Activated T-helper 9 cell treated with anti-CD3 and anti-CD28 coated beads, Interleukin-2, amount 50 U/mL, for 16 hours (primary cell): Measurements from ENCODE around the gene SYTL3.

Source experiments
- DNase-seq: peaks from one replicate; pipeline ENCODE4 v3.0.0-alpha.2; 2020; ENCODE audit warnings: low read depth

SYTL3 gene

DNA sequence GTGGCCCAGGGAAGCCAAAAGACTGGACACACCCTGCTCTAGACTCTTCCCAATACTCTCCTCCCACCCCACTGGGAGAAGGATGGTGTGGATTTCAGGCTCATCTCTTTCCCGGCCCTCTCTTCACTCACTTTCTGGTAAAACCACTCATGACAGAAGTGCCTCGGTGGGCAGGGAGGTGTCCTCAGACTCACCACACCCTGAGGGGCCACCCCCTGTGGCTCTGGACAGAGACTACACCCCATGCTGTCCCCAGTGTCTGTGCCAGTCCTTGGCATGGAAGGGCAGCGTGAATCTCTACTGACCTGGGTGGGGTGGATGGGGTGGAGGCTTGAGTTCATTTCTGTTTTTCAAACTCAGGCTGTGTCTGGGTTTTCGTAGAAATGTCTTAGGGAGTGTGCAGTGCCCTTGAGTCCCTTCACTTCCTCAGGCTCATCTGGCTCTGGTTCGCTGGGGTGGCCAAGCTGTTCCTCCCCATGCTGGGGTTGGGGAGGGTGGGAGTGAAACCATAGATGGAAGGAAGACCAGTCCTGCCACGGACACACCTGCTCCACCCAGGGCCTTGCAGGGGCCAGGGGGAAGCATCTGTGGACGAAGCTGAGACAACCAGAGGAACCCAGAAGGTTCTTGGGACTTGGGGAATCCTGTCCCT is 110.2 kb downstream of the SYTL3 start:
- DNase-seq, result no peak

GRCh38 chr6:158760618-158761250 is 110.9 kb downstream of the SYTL3 start:
- no peak for DNase-seq

- no peak for DNase-seq
These were observed 111.9 kb downstream of the SYTL3 start for GRCh38 chr6:158761746-158762145.

- DNase-seq, result no peak
These were observed 113.1 kb downstream of the SYTL3 start for GRCh38 chr6:158762787-158763433.

DNA sequence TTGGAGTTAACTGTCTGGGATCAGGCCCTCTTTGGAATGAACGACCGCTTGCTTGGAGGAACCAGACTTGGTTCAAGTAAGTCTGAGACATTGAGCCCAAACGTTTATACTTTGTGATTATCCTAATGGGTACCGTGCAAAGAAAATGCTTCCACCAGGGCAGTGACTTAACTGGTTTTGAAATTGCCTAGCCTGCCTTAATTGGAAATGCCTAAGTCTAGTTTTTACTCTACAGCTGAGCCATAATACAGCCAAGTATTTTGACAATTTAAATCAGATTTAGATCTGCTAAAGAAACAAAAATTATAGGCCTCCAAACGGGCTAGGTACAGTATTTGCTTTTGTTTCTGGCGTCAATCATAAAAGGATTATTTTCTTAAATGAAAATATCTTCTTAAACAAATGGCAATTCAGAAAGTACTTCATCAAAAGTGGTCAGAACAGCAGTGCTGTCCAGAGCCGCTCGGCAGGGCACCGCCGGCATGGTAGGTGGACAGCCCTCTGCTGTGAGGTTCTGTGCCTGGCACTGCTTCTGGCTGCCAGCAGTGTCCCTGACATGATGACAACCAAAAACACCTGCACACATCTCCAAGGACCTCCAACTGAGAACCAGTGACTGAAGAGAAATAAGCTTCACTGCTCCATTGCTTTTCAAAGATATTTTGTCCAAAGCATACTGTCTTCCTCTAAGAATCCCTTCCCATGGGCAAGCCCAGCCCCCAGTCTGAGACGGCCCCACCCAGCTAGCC is 113.8 kb downstream of the SYTL3 start:
- DNase-seq, result no peak

GRCh38 chr6:158764183-158764849 is 114.5 kb downstream of the SYTL3 start:
- no peak for DNase-seq

DNA sequence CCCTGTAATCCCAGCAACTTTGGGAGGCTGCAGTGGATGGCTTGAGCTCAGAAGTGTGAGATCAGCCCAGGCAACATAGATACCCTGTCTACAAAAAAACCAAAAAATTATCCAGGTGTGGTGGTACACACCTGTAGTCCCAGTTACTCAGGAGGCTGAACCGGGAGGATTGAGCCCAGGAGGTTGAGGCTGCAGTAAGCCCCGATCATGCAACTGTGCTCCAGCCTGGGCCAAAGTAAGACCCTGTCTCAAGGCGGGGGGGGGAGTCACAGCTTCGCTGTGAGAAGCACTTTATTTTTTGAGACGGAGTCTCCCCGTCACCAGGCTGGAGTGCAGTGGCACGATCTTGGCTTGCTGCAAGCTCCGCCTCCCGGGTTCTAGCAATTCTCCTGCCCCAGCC is 115.1 kb downstream of the SYTL3 start:
- no peak for DNase-seq

DNA sequence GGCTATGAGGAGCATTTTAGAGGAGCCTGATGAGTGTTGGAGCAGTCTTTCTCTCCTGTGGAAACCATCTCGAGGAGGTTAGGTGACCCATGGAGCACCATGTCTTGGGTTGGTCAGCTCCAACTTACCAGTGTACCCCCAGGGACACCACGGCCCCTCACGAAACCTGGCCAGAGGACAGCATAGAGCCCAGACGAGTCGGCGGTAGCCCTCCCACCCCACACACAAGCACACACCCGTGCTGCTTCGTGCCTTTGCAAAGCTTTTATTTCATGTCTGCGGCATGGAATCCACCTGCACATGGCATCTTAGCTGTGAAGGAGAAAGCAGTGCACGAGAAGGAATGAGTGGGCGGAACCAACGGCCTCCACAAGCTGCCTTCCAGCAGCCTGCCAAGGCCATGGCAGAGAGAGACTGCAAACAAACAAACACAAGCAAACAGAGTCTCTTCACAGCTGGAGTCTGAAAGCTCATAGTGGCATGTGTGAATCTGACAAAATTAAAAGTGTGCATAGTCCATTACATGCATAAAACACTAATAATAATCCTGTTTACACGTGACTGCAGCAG is 115.7 kb downstream of the SYTL3 start:
- no peak for DNase-seq

GRCh38 chr6:158766621-158767455 is 117.0 kb downstream of the SYTL3 start:
- DNase-seq, result no peak

DNA sequence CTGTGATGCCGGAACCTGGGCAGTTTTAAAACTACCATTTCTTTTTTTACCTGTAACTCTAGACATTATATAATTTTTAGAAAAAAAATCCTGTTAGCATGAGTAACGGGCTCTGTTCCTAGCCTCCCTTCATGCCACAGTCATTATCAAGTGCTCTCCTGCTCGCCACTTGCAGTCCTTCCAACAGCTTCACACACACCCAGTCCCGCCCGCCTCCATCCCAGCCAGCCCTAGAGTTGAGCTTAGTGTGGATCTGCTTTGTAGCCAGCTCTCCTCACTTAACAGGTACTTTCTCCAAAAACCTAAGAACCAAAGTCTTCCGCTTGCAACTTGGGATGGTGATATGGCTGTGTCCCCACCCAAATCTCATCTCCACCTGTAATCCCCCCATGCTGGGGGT is 117.9 kb downstream of the SYTL3 start:
- DNase-seq, result no peak

DNA sequence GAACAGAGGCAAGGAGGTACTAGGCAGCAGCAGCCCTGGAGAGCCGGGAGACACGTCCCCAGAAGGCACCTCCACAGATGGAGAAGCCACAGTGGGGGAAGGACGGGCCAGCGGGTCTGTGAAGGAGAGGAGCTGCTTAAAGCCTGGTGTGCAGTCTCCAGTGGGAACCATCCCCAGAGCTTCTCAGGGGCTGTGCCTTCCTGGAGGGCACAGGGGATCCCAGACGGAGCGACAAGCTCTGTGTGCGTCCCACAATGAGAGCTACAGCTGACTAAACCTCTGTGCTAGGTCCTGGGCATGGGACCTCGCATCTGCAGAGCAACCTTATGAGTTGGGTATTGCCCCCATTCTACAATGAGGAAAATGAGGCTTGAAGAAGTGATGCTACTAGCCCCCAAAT is 118.6 kb downstream of the SYTL3 start:
- DNase-seq, result no peak

- DNase-seq, result no peak
These were observed 119.4 kb downstream of the SYTL3 start for GRCh38 chr6:158769234-158769770.

- DNase-seq, result no peak
These were observed 120.0 kb downstream of the SYTL3 start for GRCh38 chr6:158769771-158770432.

DNA sequence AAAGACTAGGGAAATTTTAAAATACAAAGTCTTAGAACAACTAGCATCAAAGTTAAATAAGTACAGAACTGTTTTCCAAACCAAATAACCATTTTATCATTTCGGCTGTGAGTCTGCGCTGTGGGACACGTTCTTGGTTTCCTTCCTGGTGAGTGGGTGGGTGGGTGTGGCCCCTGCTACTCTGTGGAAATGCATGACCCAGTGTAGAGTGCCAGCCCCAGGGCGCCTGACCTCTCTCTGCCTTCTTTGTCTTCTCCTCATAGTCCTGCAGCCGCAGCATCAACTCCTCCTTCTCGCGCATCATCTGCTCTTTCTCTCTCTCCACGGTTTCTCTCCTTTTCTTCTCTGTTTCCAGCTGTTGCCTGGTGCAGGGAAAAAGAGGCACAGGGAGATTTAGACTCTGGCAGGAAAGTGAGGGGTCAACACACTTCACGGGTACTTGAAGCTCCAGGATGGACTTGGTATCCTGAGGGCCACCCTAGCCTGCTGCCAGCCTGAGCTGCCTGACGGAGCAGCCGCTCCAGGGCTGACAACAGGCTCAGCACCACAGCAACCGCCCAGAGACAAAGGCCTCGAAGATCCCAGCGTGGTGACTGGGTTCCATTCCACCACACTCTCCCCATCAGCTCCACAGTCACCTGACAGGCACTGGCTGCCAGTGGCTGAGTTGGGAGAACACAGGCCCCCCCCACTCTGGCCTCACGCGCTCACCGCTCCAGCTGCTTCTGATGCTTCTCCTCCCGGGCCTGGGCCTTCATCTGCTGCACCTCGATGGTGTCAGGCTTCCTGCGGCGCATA is 120.9 kb downstream of the SYTL3 start:
- DNase-seq, result no peak

DNA sequence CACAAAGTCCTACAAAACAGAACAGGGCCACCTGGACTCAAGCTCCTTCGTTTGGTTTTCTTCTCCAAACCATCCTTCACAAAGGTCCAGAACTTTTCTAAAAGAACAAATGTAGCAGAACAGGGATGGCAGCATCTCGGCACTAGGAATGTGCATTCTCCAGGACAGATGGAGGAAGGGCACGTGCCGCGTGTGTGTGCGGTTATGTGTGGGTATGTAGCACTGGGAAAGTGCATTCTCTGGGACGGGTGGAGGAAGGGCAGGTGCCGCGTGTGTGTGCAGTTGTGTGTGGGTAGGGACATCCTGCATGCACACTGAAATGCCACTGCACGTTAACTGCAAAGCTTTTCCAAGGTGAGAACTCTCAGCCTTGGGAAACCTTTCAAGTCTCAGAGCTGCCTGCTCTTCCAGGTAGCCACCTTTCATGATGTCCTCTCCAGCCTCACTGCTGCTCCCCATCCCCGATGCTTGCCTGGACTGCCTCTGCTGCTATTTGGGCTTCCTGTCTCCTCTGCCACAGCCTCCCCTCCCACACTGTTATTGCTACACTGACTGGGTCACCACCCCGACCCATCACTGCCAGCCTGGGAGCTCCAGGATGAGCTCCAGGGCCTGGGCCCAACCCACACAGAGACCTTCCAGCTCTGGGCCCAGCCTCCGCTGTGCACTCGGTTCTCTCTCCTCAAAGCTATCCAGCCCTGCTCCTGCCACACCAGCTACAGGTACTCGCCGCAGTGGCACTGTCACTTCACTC is 121.7 kb downstream of the SYTL3 start:
- no peak for DNase-seq

- DNase-seq, result no peak
These were observed 122.3 kb downstream of the SYTL3 start for GRCh38 chr6:158772172-158772571.

- no peak for DNase-seq
These were observed 123.1 kb downstream of the SYTL3 start for GRCh38 chr6:158772851-158773371.
